Measurements from ENCODE around the gene FMNL2. TPM values are rescaled to one million over a fixed set of nuclear protein-coding genes. Genes with fewer than 3 reads are reported as not detected.

The FMNL2 gene
- total and polyA plus RNA-seq, 10 donors: 8.8 to 59.3 (median 33.5) TPM

DNA sequence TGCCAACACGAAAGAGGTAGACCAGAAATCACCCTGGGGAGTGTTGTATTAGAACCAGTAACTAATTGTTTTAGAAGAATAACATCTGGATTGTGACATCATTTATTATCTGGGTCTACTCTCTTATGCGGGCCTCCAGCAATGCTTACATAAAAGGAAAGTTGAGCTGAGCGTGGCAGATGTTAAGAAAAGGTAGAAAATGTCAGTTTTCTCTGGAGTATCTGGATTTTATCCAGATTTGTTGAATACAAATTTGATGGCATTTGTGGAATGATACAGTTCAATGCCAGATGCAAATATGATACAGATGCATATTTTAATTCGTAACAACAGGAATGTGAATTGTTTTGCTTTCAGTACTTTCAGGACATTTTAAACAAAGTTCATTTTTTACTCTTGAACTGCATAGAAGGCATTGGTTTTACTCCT lies 292.0 kb downstream of the FMNL2 start:
- no peaks in the 10 kb centered on the region for H3K9me3 ChIP-seq
- 64 to 74% (median 69%) methylated on average over 4 of the region's 4 CpGs for WGBS, 5 donors
- H3K27me3 ChIP-seq (replicated peaks in 1 of 7): no peaks in the 10 kb centered on the region
- TF ChIP-seq POLR2AphosphoS5 (IDR thresholded peaks at IDR 0.05) (no peak), POLR2A (IDR thresholded peaks at IDR 0.05) (no peak)
- TF ChIP-seq, protein P1, sequence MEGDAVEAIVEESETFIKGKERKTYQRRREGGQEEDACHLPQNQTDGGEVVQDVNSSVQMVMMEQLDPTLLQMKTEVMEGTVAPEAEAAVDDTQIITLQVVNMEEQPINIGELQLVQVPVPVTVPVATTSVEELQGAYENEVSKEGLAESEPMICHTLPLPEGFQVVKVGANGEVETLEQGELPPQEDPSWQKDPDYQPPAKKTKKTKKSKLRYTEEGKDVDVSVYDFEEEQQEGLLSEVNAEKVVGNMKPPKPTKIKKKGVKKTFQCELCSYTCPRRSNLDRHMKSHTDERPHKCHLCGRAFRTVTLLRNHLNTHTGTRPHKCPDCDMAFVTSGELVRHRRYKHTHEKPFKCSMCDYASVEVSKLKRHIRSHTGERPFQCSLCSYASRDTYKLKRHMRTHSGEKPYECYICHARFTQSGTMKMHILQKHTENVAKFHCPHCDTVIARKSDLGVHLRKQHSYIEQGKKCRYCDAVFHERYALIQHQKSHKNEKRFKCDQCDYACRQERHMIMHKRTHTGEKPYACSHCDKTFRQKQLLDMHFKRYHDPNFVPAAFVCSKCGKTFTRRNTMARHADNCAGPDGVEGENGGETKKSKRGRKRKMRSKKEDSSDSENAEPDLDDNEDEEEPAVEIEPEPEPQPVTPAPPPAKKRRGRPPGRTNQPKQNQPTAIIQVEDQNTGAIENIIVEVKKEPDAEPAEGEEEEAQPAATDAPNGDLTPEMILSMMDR (IDR thresholded peaks at IDR 0.05 in 8 of 11, conservative IDR thresholded peaks at IDR 0.05 in 3 of 11): no peak
- H3K4me3 ChIP-seq: no peak overlapping the region
- peaks cover 0 to 6% (median 0%) of the 10 kb centered on the region in 6 donors for H3K36me3 ChIP-seq
- intact Hi-C loops (cut with DNase I; ENCODE audit: low total_unique reads): loop anchor here (5.0 to 10.0 kb wide), 2 partner anchors 282 to 440 kb away; no protein-coding TSS in a partner anchor
- peaks cover 0 to 13% (median 2%) of the 10 kb centered on the region in 6 donors for H3K4me1 ChIP-seq
- DNase-seq: no peak
- no peak overlapping the region for H3K27ac ChIP-seq

DNA sequence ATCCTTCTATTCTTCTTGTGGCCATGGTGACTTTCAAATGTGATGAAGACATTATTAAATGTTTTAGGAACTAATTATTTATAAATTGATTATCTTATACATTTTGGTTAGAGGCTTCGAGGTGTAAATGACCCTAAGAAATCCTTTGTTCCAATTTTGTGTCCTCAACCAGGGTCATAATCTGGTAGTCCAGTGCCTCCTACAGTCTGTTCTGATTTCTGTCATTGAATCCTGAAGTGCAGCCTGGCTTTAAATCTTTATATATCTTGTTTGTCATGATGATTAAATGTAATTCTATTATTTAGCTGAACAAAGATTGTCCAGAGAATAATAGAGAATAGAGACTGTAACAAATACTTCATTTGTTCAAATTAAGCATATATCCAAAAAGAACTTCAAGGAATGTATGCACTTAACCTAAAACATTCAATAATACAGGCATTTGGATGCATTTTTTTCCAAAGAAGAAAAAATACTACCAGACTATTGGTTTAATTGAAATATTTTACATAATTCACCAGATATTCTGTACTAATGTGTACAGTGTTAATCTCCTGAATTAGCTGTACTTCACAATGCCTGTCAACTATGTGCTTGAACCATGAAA lies 292.5 kb downstream of the FMNL2 start:
- Histone ChIP-seq H3K27me3 (replicated peaks in 1 of 7) (no peaks in the 10 kb centered on the region), H3K4me3 (no peak overlapping the region), H3K36me3 (peaks cover 0 to 12% (median 0%) of the 10 kb centered on the region in 6 donors), H3K9me3 (no peaks in the 10 kb centered on the region), H3K27ac (no peak overlapping the region), H3K4me1 (peaks cover 0 to 13% (median 2%) of the 10 kb centered on the region in 6 donors)
- WGBS, 5 donors: 3 to 26% (median 6%) methylated on average over 1 of the region's 1 CpG
- intact Hi-C loops (cut with DNase I; ENCODE audit: low total_unique reads): loop anchor here (5.0 to 10.0 kb wide), 2 partner anchors 283 to 440 kb away; no protein-coding TSS in a partner anchor
- DNase-seq: no peak
- TF ChIP-seq, protein P1 (IDR thresholded peaks at IDR 0.05 in 8 of 11, conservative IDR thresholded peaks at IDR 0.05 in 3 of 11): peak in 9 of 11 experiments; percentile 34 to 59 (median 55)
- TF ChIP-seq POLR2AphosphoS5 (IDR thresholded peaks at IDR 0.05): no peak

DNA sequence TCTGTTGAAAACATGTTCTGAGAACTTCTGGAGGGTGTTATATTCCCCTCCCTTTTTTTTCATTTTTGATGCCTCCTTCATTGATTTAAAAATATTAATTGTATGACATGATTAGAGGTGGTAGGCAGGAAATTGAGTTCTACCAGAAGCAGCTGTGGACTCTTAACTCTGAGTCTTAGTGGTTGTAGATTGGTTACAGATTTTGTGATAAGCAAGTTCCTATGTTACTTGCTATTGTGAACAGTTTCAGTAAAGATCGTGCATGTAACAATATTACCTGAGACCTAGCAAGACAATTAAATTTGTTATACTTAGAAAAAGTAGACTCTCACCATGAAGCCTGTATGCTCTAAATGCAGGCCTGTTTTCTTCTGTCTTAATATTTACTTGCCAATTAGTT lies 294.2 kb downstream of the FMNL2 start:
- 42 to 68% (median 52%) methylated on average over 1 of the region's 1 CpG for WGBS, 5 donors
- H3K9me3 ChIP-seq: no peaks in the 10 kb centered on the region
- peaks cover 0 to 22% (median 0%) of the 10 kb centered on the region in 6 donors for H3K36me3 ChIP-seq
- TF ChIP-seq POLR2A (IDR thresholded peaks at IDR 0.05) (no peak), POLR2AphosphoS5 (IDR thresholded peaks at IDR 0.05) (no peak)
- TF ChIP-seq, protein P1 (IDR thresholded peaks at IDR 0.05 in 8 of 11, conservative IDR thresholded peaks at IDR 0.05 in 3 of 11): no peak
- peaks cover 0 to 5% (median 2%) of the 10 kb centered on the region in 6 donors for H3K4me1 ChIP-seq
- intact Hi-C loops (cut with DNase I; ENCODE audit: low total_unique reads): loop anchor here (5.0 to 10.0 kb wide), 2 partner anchors 284 to 442 kb away; no protein-coding TSS in a partner anchor
- no peak overlapping the region for H3K4me3 ChIP-seq
- DNase-seq: no peak
- H3K27ac ChIP-seq: no peak overlapping the region
- no peaks in the 10 kb centered on the region for H3K27me3 ChIP-seq (replicated peaks in 1 of 7)

DNA sequence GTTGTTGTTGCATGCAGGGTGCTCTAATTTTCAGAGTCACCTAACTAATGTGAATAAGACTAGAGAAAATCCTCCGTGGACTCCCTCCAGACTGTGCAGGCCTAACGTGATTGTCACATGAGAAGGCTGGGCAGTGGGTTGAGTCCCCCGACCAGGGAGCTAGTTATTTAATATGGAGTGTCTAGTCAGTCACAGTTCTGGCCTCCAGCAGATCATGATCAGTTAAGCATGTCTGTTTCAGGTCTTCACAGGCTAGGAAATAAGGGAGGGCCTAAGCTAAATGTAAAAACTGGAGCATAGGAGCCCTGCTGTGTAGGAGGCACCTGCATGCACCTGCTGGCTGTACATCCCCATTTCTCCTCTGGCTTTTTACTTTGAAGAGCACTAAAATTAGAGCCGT lies 295.5 kb downstream of the FMNL2 start:
- intact Hi-C loops (cut with DNase I; ENCODE audit: low total_unique reads): loop anchor here (5.0 to 10.0 kb wide), 2 partner anchors 453 to 596 kb away; partner anchors contain the start of gene STAM2

More for the DNA sequence above, 295.5 kb downstream of the FMNL2 start:
- Histone ChIP-seq H3K27ac (no peak overlapping the region), H3K4me1 (peaks cover 1 to 10% (median 5%) of the 10 kb centered on the region in 6 donors), H3K9me3 (no peaks in the 10 kb centered on the region), H3K36me3 (peaks cover 0 to 22% (median 0%) of the 10 kb centered on the region in 6 donors), H3K4me3 (no peak overlapping the region), H3K27me3 (replicated peaks in 1 of 7) (no peaks in the 10 kb centered on the region)
- WGBS, 5 donors: 88 to 92% (median 90%) methylated on average over 4 of the region's 4 CpGs
- DNase-seq: no peak
- TF ChIP-seq, protein P1 (IDR thresholded peaks at IDR 0.05 in 8 of 11, conservative IDR thresholded peaks at IDR 0.05 in 3 of 11): no peak
- TF ChIP-seq POLR2A (IDR thresholded peaks at IDR 0.05) (no peak), POLR2AphosphoS5 (IDR thresholded peaks at IDR 0.05) (no peak)

Measured in spleen (tissue), 11 donors.